Neuronal stem cell (in vitro differentiated cells): ENCODE measurements around the gene CERK.

Experiments used
- DNase-seq: peaks from one replicate; pipeline ENCODE4 v3.0.0-alpha.2; 2013; ENCODE audit warnings: low spot score
- H2AFZ ChIP-seq: one replicate; pipeline ENCODE4 v1.6.1; 2013; ENCODE audit warnings: mild to moderate bottlenecking, low read length, inconsistent platforms
- H2AK5ac ChIP-seq: 2 replicates; pipeline ENCODE4 v1.6.1; 2013; ENCODE audit warnings: low read depth, mild to moderate bottlenecking, inconsistent platforms, low read length, moderate library complexity, mixed read lengths
- H2BK120ac ChIP-seq: 2 replicates; pipeline ENCODE4 v1.6.1; 2013; ENCODE audit warnings: low read depth, mild to moderate bottlenecking, inconsistent platforms, low read length, moderate library complexity, mixed read lengths
- H2BK12ac ChIP-seq: one replicate; pipeline ENCODE4 v1.6.1; 2013; ENCODE audit warnings: low read length, inconsistent platforms
- H2BK15ac ChIP-seq: 2 replicates; pipeline ENCODE4 v1.6.1; 2013; ENCODE audit warnings: mild to moderate bottlenecking, low read length, inconsistent platforms, mixed read lengths
- H2BK5ac ChIP-seq: one replicate; pipeline ENCODE4 v1.6.1; 2013; ENCODE audit warnings: inconsistent platforms, mild to moderate bottlenecking, low read length, moderate library complexity
- H3K14ac ChIP-seq: one replicate; pipeline ENCODE4 v1.6.1; 2013; ENCODE audit warnings: low read length, inconsistent platforms
- H3K18ac ChIP-seq: 2 replicates; pipeline ENCODE4 v1.6.1; 2013; ENCODE audit warnings: low read length, inconsistent platforms
- H3K23ac ChIP-seq: 2 replicates; pipeline ENCODE4 v1.6.1; 2013; ENCODE audit warnings: low read depth, mild to moderate bottlenecking, mixed read lengths, low read length, inconsistent platforms; ENCODE audit not compliant: poor library complexity
- H3K27ac ChIP-seq: replicated peaks from 3 replicates; pipeline ENCODE4 v1.5.1; 2013; ENCODE audit warnings: low read length, inconsistent platforms
- H3K27me3 ChIP-seq, 3 experiments: 2 replicates each; pipeline ENCODE4 v1.6.1; 2013; ENCODE audit warnings: low read length in 3 of 3, mild to moderate bottlenecking in 2 of 3, inconsistent platforms in 1 of 3, low read depth in 1 of 3, mixed read lengths in 1 of 3, moderate library complexity in 1 of 3; ENCODE audit not compliant: control insufficient read depth in 3 of 3, insufficient read depth in 3 of 3
- H3K36me3 ChIP-seq, 2 donors: replicated peaks in 1 of 2; 2 replicates each; pipeline ENCODE4 v1.6.1; 2013; ENCODE audit warnings: low read length in 2 of 2; ENCODE audit not compliant: control insufficient read depth in 2 of 2, insufficient read depth in 2 of 2
- H3K4ac ChIP-seq: 2 replicates; pipeline ENCODE4 v1.6.1; 2013; ENCODE audit warnings: inconsistent platforms, mild to moderate bottlenecking, low read length, moderate library complexity
- H3K4me1 ChIP-seq, 2 donors: 1 replicate in 1 of 2; 2 replicates in 1 of 2; pipeline ENCODE4 v1.6.1; 2013; ENCODE audit warnings: low read length in 2 of 2, low read depth in 1 of 2; ENCODE audit not compliant: control insufficient read depth in 2 of 2, insufficient read depth in 1 of 2
- H3K4me2 ChIP-seq: one replicate; pipeline ENCODE4 v1.6.1; 2013; ENCODE audit warnings: mild to moderate bottlenecking, low read length, inconsistent platforms; ENCODE audit not compliant: insufficient read depth, poor library complexity, severe bottlenecking
- H3K4me3 ChIP-seq, 2 donors: 2 replicates each; pipeline ENCODE4 v1.5.1; 2013; ENCODE audit warnings: low read length in 2 of 2, mild to moderate bottlenecking in 2 of 2, inconsistent platforms in 1 of 2, moderate library complexity in 1 of 2
- H3K79me1 ChIP-seq: one replicate; pipeline ENCODE4 v1.6.1; 2013; ENCODE audit warnings: low read depth, mild to moderate bottlenecking, inconsistent platforms, low read length, moderate library complexity
- H3K9ac ChIP-seq: one replicate; pipeline ENCODE4 v1.6.1; 2013; ENCODE audit warnings: mild to moderate bottlenecking, low read depth, low read length, inconsistent platforms; ENCODE audit not compliant: poor library complexity
- H3K9me3 ChIP-seq, 2 donors: replicated peaks in 1 of 2; 2 replicates each; pipeline versions ENCODE3 to v1.6.1; 2013; ENCODE audit warnings: low read length in 2 of 2, mild to moderate bottlenecking in 2 of 2, inconsistent platforms in 1 of 2, low read depth in 1 of 2, mixed read lengths in 1 of 2, moderate library complexity in 1 of 2; ENCODE audit not compliant: control insufficient read depth in 2 of 2, insufficient read depth in 1 of 2
- H4K8ac ChIP-seq: one replicate; pipeline ENCODE4 v1.6.1; 2013; ENCODE audit warnings: low read depth, mild to moderate bottlenecking, inconsistent platforms, low read length, moderate library complexity
- H4K91ac ChIP-seq: one replicate; pipeline ENCODE4 v1.6.1; 2013; ENCODE audit warnings: low read length, low read depth, mild to moderate bottlenecking, inconsistent platforms; ENCODE audit not compliant: poor library complexity
- WGBS, 2 donors: extraction: QIAGEN DNeasy Blood & Tissue Kit; methylation state at CpG; one replicate each; pipeline ENCODE4 v1.1.7; 2013; ENCODE audit warnings: missing lambda C conversion rate in 2 of 2, mixed read lengths in 1 of 2; ENCODE audit not compliant: insufficient read length in 2 of 2, insufficient replicate concordance in 1 of 2; ENCODE audit errors: extremely low coverage in 2 of 2; 5-methylcytosine and 5-hydroxymethylcytosine counted together

Gene CERK

DNA sequence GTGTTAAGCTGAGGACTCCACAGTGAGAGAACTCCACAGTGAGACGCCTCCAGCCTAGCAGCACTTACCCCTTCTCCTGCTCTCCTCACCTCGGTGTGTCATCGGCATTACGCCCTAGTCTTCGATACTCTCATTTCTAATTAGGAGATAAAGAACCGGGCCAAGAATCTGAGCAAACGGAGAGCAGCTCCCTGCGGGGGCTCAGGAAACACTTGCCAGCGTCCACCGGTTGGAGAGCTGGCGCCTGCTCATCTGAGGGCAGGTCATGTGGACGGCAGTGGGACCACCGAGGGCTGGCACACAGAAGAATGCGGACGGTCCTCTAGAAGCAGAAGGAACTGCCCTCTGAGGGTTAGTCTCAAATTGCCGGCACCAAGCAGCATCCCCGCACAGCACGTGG lies 13.0 kb downstream of the CERK start:
- no peaks in the 10 kb centered on the region for H3K4me1 ChIP-seq
- no peak overlapping the region for H4K91ac ChIP-seq
- DNase-seq, result no peak
- H3K23ac ChIP-seq, result no peak overlapping the region
- no peak overlapping the region for H2AK5ac ChIP-seq
- H2AFZ ChIP-seq, result no peak overlapping the region
- WGBS, 2 donors, result no CpG with 5 or more reads among the region's 18 CpGs
- peaks cover 9 to 66% of the 10 kb centered on the region in 2 donors for H3K36me3 ChIP-seq
- H3K14ac ChIP-seq, result no peak overlapping the region
- H2BK15ac ChIP-seq, result no peak overlapping the region
- no peak overlapping the region for H3K4me2 ChIP-seq
- no peak overlapping the region for H2BK12ac ChIP-seq
- no peak overlapping the region for H3K4me3 ChIP-seq
- no peak overlapping the region for H4K8ac ChIP-seq
- H2BK5ac ChIP-seq, result no peak overlapping the region
- H3K27ac ChIP-seq, result no peak overlapping the region
- no peak overlapping the region for H3K4ac ChIP-seq
- peaks cover 21% of the 10 kb centered on the region for H3K79me1 ChIP-seq
- H3K9me3 ChIP-seq, result no peaks in the 10 kb centered on the region
- H3K27me3 ChIP-seq, result no peaks in the 10 kb centered on the region
- no peak overlapping the region for H3K9ac ChIP-seq
- H3K18ac ChIP-seq, result no peak overlapping the region
- no peak overlapping the region for H2BK120ac ChIP-seq

DNA sequence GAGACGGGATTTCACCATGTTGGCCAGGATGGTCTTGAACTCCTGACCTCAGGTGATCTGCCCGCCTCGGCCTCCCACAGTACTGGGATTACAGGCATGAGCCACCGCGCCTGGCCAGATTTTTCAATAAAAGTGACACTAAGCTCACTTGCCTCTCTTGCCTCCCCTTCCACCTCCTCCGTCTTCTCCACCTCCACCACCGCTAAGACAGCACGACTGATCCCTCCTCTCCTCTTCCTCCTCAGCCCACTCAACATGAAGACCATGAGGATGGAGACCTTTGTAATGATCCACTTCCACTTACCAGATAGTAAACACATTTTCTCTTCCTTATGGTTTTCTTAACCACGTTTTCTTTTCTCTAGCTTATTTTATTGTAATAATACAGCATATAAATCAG lies 14.2 kb downstream of the CERK start:
- no peak overlapping the region for H3K4ac ChIP-seq
- peaks cover 21% of the 10 kb centered on the region for H3K79me1 ChIP-seq
- H3K27ac ChIP-seq, result no peak overlapping the region
- H2BK12ac ChIP-seq, result no peak overlapping the region
- H3K18ac ChIP-seq, result no peak overlapping the region
- no peak overlapping the region for H3K23ac ChIP-seq
- no peak overlapping the region for H2BK120ac ChIP-seq
- no peak overlapping the region for H3K14ac ChIP-seq
- no peak overlapping the region for H4K8ac ChIP-seq
- no peak overlapping the region for H3K9ac ChIP-seq
- no peak overlapping the region for H2BK5ac ChIP-seq
- whole genome bisulfite sequencing, 2 donors, result no CpG with 5 or more reads among the region's 9 CpGs
- H2BK15ac ChIP-seq, result no peak overlapping the region
- no peaks in the 10 kb centered on the region for H3K9me3 ChIP-seq
- no peak overlapping the region for H2AFZ ChIP-seq
- no peak overlapping the region for H3K4me2 ChIP-seq
- no peak overlapping the region for H2AK5ac ChIP-seq
- no peak for DNase-seq
- H3K4me3 ChIP-seq, result no peak overlapping the region
- no peaks in the 10 kb centered on the region for H3K27me3 ChIP-seq
- H3K4me1 ChIP-seq, result no peaks in the 10 kb centered on the region
- H3K36me3 ChIP-seq, result peaks cover 19 to 72% of the 10 kb centered on the region in 2 donors
- no peak overlapping the region for H4K91ac ChIP-seq

DNA sequence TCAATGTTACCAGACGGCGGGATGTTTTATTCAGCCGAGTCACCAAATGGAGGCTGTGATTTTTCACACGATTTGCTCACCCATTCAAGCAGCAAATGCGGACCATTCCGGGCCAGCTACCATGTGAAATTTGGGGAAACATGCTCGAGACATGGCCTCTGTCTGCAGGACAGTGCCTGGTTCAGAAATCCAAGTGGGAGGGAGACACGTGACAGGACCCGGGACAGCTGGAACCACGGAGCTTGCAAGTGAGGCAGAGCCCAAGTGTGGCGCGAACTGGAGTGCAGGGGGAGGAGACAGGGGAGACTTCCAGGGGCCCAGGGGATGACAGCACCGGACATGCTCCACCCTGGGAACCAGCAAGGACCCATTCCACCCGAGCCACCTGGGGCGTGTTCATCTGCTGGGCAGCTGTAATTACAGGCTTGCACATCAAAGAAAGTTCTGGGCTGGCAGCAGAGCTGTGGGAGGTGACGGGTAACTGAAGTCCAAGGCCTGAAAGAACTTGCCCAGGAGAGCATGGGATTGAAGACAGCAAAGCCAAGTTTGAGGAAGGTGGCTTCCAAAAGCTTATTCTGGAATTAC lies 16.5 kb downstream of the CERK start:
- Histone ChIP-seq H3K27ac (no peak overlapping the region), H3K4me1 (no peaks in the 10 kb centered on the region), H3K9ac (no peak overlapping the region), H2BK12ac (no peak overlapping the region), H3K9me3 (no peaks in the 10 kb centered on the region), H3K4me3 (no peak overlapping the region), H2BK15ac (no peak overlapping the region), H2AK5ac (no peak overlapping the region), H4K91ac (no peak overlapping the region), H4K8ac (no peak overlapping the region), H2BK120ac (no peak overlapping the region), H3K27me3 (no peaks in the 10 kb centered on the region), H3K4me2 (no peak overlapping the region), H2AFZ (no peak overlapping the region), H3K18ac (no peak overlapping the region), H3K4ac (no peak overlapping the region), H2BK5ac (no peak overlapping the region), H3K36me3 (peaks cover 20 to 76% of the 10 kb centered on the region in 2 donors), H3K23ac (peak overlapping the region; percentile 11), H3K14ac (peak overlapping the region; percentile 97), H3K79me1 (peaks cover 17% of the 10 kb centered on the region)
- no CpG with 5 or more reads among the region's 16 CpGs for WGBS, 2 donors
- no peak for DNase-seq

DNA sequence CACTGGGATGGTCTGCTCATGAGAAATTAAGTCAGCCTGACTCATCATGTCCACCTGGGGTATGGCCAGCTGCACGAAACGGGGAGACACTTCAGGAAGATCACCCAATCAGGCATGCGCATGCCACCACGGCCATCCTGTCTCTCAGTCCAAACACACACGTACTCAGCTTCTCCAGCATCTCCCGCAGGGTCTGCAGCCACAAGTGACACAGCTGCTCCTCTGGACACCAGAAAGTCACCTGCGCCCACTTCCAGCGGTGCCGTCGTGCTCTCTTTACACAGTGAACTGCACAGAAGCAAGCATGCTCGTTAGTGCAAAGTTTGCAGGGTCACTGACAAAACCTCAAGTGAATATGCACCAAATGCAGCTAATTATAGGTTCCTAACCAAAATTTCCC lies 18.1 kb downstream of the CERK start:
- Histone ChIP-seq H3K4me1 (no peaks in the 10 kb centered on the region), H3K4me2 (no peak overlapping the region), H3K23ac (no peak overlapping the region), H3K36me3 (peaks cover 21 to 80% of the 10 kb centered on the region in 2 donors), H2BK12ac (no peak overlapping the region), H3K18ac (no peak overlapping the region), H3K79me1 (peaks cover 10% of the 10 kb centered on the region), H2BK120ac (no peak overlapping the region), H2AK5ac (no peak overlapping the region), H3K27ac (no peak overlapping the region), H2AFZ (no peak overlapping the region), H3K9me3 (no peaks in the 10 kb centered on the region), H4K8ac (no peak overlapping the region), H3K4ac (no peak overlapping the region), H2BK15ac (no peak overlapping the region), H3K9ac (no peak overlapping the region), H3K4me3 (no peak overlapping the region), H2BK5ac (no peak overlapping the region), H3K14ac (no peak overlapping the region), H3K27me3 (no peaks in the 10 kb centered on the region), H4K91ac (no peak overlapping the region)
- no peak for DNase-seq
- no CpG with 5 or more reads among the region's 11 CpGs for WGBS, 2 donors
